SJCRH30 (cell line): Measurements from ENCODE around the gene FPR1. TPM values are rescaled to one million over a fixed set of nuclear protein-coding genes. Genes with fewer than 3 reads are reported as not detected.

Source experiments
- DNase-seq, 2 experiments: peaks; one replicate each; pipeline ENCODE4 v3.0.0-alpha.2; 2015 to 2020
- H3K27ac ChIP-seq: fragments of 250-450 bp; sonication (Bioruptor Pico); 2 replicates; pipeline ENCODE4 v1.5.1; 2020; ENCODE audit warnings: mild to moderate bottlenecking, moderate library complexity
- H3K27me3 ChIP-seq: fragments of 250-450 bp; sonication (Bioruptor Pico); 2 replicates; pipeline ENCODE4 v1.5.1; 2020; ENCODE audit warnings: mild to moderate bottlenecking, moderate library complexity
- H3K36me3 ChIP-seq: fragments of 250-450 bp; sonication (Bioruptor Pico); 2 replicates; pipeline ENCODE4 v1.5.1; 2020; ENCODE audit warnings: mild to moderate bottlenecking, moderate library complexity
- H3K4me1 ChIP-seq: fragments of 250-450 bp; sonication (Bioruptor Pico); 2 replicates; pipeline ENCODE4 v1.5.1; 2020; ENCODE audit warnings: mild to moderate bottlenecking, moderate library complexity
- H3K4me3 ChIP-seq: fragments of 250-450 bp; sonication (Bioruptor Pico); 2 replicates; pipeline ENCODE4 v1.5.1; 2020; ENCODE audit warnings: mild to moderate bottlenecking, moderate library complexity
- H3K9me3 ChIP-seq: fragments of 250-450 bp; sonication (Bioruptor Pico); replicated peaks from 2 replicates; pipeline ENCODE4 v1.5.1; 2020; ENCODE audit warnings: mild to moderate bottlenecking, moderate library complexity
- total RNA-seq: library from RNA; depleted of rRNA; stranded (reverse); fragments of >200 nt; shearing (Covaris generic); gene quantifications from 2 replicates; pipeline ENCODE4 v1.2.3, GENCODE V29; 2014; rRNA removed

Gene FPR1, protein sequence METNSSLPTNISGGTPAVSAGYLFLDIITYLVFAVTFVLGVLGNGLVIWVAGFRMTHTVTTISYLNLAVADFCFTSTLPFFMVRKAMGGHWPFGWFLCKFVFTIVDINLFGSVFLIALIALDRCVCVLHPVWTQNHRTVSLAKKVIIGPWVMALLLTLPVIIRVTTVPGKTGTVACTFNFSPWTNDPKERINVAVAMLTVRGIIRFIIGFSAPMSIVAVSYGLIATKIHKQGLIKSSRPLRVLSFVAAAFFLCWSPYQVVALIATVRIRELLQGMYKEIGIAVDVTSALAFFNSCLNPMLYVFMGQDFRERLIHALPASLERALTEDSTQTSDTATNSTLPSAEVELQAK
- not detected in 2 replicates for total RNA-seq

DNA sequence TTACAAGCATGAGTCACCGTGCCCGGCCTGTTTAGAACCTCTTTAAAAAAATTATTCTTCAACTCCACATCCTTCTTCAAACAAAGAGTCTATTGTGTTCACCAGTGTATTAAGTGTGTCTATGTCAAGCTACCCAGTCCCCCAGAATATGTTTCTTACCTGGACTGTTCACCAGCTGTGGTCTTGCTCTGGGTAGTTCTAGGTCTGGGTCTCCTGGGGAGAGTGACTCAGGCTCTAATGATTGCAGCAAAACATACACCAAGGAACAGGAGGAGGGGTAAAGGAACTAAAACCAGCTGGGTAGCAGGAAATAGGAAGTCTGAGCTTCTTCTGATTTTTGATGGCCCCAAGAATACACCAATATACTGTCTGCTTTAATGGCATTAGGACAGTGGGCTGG is at the start of gene FPR1:
FPR1 (minus strand) TSS at position 224 of the 400 bp plus-strand sequence. CDS start 4,884 bp downstream, outside the sequence.
- Histone ChIP-seq H3K36me3 (no peaks in the 10 kb centered on the region), H3K4me1 (no peaks in the 10 kb centered on the region), H3K27ac (no peak within 1 kb of the TSS), H3K4me3 (no peak within 1 kb of the TSS), H3K9me3 (no peaks in the 10 kb centered on the region), H3K27me3 (no peaks in the 10 kb centered on the region)
- peak in 1 of 2 experiments; percentile 3 for DNase-seq

DNA sequence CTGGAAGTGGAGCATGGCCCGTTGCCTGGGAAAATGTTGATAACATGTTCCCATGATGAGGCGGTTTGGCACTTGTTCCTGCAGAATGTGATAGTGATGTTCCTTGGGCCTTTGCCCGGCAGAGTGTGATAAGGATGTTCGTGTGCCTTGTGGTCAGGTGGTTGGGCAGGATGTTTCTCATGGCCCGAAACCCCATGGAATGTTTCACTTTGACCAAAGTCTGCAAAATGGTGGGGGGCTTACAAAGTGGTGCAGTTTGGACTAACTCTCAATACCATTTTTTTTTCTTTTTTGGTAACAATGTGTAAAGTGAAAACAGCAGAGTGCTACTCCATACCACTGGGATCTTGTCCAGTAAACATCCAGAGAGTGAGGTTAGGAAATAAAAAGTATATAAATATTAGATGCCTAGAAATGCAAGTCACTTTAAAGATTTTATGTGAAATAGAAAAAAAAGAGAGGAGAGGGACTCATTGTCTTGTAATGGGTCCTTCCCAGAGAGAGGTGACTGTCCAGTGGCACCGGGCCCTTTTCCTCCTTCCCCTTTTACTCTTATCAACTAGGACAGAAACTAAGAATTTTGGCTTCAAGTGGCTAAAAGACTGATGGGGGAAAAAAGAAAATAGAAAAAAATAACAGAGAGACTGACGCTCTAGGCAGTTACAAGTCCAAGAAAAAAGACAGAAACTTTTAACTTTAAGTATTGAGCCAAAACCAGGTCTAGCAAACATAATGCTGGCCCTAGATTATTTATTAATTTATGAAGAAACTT is 49.0 kb upstream of the FPR1 start:
- Histone ChIP-seq H3K36me3 (no peaks in the 10 kb centered on the region), H3K27ac (no peak overlapping the region), H3K9me3 (no peaks in the 10 kb centered on the region), H3K4me3 (no peak overlapping the region), H3K27me3 (no peaks in the 10 kb centered on the region), H3K4me1 (no peaks in the 10 kb centered on the region)
- DNase-seq = no peak

DNA sequence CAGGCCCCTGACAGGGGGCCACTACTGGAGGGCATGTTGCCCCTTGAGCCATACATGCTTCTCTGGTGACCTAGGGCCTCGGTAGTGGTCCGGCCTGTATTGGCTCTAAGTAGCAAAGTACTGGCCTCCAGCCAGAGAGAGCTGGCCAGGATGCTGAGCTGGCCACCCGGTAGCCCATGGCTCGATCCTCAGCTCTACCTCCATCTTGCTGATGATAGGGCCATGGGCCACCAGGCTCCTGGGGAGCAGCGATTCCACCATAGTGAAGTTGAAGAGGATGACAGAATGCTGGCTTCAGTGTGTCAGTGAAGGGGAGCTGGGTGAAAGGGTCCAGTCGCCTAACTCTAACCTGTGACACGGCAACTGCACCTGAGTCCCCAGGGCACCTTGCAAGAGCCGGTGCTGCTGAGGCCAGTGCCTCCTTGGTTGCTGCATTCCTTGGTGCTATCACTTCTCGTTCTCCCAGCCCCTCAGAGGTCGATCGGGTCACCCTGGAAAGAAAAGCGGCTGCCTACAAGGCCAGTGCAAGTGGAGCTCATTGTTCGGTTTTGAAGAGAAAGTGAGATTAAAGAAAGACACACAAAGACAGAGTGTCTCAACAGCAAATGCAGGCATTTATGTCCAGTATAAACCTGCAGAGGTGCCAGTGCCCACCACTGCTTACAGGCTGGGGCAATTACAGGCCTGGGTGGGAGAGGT is 48.2 kb upstream of the FPR1 start:
- DNase-seq = no peak
- H3K27ac ChIP-seq = no peak overlapping the region; the same call in 1 of the 2 replicates
- H3K4me3 ChIP-seq = no peak overlapping the region

DNA sequence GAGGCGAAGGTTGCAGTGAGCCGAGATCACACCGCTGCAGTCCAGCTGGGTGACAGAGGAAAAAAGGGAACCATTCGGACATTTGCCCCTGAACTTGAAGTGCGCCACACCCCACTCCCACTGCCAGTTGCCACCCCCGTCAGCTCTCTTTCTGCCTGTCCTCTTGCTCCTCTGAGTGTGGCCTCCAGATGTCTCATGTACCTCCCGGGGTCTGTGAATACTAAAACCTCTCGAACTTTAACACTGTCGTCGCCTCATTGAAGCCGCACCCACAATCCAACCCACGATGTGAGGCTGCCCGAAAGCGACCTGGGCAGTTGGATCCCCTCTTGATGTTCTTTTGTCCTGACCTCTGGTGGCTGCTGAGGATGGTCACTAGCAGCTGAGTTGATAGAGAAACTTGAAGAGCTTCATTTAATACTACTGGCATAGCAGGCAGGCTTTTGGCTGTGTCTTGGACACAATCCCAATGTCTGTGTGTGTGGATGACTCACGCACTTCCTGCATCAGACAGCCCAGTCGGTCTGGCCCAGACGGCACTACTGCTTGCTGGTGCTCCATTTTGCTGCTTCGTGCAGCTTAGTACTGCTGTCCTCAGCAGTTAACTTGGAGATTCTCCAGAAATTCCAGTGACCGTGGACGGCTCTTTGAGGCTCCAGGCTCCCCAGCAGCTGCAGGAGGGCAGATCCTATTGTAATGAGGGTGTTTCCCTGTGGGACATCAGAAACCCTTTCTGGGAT is 47.5 kb upstream of the FPR1 start:
- no peak overlapping the region; the same call in 1 of the 2 replicates for H3K27ac ChIP-seq
- H3K9me3 ChIP-seq = no peaks in the 10 kb centered on the region
- no peaks in the 10 kb centered on the region for H3K4me1 ChIP-seq
- H3K4me3 ChIP-seq = no peak overlapping the region
- no peaks in the 10 kb centered on the region for H3K27me3 ChIP-seq
- DNase-seq = peak; percentile 50 to 66
- H3K36me3 ChIP-seq = no peaks in the 10 kb centered on the region

More for the DNA sequence above, 48.2 kb upstream of the FPR1 start:
- H3K27me3 ChIP-seq = no peaks in the 10 kb centered on the region
- no peaks in the 10 kb centered on the region for H3K9me3 ChIP-seq
- H3K36me3 ChIP-seq = no peaks in the 10 kb centered on the region
- no peaks in the 10 kb centered on the region for H3K4me1 ChIP-seq

DNA sequence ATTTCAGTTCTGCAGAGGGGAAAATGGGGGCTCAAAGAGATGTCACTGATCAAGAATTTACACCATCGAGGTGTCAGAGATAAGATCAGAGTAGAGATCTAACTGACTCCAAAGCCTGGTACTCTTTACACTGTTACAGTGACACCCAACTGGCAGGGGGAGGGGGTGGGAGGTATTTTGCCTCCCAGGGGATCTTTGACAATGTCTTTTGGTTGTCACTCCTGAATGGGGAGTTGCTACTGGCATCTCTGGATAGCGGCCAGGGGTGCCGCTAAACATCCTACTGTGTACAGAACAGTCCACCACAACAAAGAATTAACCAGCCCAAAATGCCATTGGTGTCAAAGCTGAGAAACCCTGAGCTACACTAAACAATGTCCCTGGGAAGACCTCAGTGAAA is 46.4 kb upstream of the FPR1 start:
- no peaks in the 10 kb centered on the region for H3K9me3 ChIP-seq
- no peak for DNase-seq
- no peaks in the 10 kb centered on the region for H3K4me1 ChIP-seq
- H3K36me3 ChIP-seq = no peaks in the 10 kb centered on the region
- H3K27ac ChIP-seq = no peak overlapping the region
- no peaks in the 10 kb centered on the region for H3K27me3 ChIP-seq
- no peak overlapping the region for H3K4me3 ChIP-seq

DNA sequence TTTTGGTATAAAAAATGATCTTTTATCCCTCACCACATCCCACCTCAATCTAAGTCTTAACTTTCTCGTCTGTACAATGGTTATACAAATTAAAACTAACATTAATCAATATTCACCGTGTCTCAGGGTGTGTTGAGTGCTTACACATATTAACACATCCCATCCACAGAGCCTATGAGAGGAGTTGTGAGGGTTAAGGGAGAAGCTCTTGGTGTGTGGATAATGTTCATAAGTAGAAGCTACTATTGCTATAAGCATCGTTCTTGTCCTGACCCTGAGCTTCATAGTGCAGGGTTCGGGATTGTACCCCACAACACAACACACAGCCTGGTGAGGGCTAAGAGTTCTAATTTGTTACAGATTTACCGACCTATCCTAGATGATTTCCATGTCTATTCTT is 45.8 kb upstream of the FPR1 start:
- H3K27ac ChIP-seq = no peak overlapping the region
- H3K4me3 ChIP-seq = no peak overlapping the region
- no peak for DNase-seq
- H3K4me1 ChIP-seq = no peaks in the 10 kb centered on the region
- no peaks in the 10 kb centered on the region for H3K27me3 ChIP-seq
- H3K36me3 ChIP-seq = no peaks in the 10 kb centered on the region
- no peaks in the 10 kb centered on the region for H3K9me3 ChIP-seq

DNA sequence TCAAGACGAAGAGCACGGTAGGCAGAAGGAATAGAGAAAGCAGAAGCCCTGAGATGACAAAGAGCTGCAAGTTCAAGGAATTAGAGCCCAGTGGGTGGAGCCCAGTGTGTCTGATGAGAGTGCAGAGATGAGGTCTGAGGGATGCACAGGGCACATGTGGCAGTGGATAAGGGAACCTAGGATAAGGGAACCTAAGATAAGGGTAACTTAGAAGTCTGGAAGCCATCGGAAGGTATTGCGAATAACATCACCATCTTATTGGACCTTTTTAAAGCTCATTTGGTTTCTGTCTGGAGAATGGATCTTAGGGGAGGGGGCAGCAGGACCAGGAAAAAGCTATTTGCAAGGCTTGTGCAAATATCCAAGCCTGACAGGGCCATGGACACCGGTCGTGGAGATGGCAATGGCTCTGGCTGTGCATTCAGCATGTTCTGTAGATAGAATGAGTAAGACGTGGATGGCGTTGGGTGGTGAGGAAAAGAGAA is 44.6 kb upstream of the FPR1 start:
- H3K36me3 ChIP-seq = no peaks in the 10 kb centered on the region
- no peaks in the 10 kb centered on the region for H3K4me1 ChIP-seq
- no peak for DNase-seq
- H3K27me3 ChIP-seq = no peaks in the 10 kb centered on the region
- no peak overlapping the region for H3K4me3 ChIP-seq
- no peak overlapping the region for H3K27ac ChIP-seq
- no peaks in the 10 kb centered on the region for H3K9me3 ChIP-seq

DNA sequence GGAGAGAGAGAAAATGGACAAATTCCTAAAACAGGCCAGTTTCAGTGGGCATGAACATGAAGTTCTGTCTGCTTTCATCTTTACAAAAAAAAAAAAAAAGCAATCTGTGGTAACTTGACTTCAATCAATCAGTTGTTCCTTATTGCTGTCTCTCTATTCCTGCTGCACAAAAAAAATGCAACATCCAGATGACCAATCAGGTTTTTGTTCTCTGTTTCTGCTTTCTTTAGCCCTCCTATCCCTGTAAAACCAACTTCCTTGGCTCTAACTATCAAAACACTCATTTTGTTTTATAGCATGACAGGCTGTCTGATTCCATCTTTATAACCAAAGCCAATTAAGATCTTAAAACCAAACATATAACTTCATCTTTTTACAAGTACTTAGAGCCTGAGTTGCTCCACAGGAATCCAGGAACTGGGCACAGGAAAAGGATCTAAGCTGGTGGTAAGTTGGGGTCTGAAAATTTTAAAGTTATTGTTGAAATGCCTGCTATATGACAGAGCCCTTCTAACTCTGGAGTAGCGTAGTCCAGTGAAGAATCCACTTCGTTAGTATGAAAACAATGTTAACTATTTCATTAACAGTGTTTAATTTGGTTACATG is 43.3 kb upstream of the FPR1 start, which contains the start of gene FPR3:
FPR3 (plus strand) TSS at position 273 of the 606 bp plus-strand sequence. CDS start 28,592 bp downstream, outside the sequence.
- H3K4me3 ChIP-seq = no peak within 1 kb of the TSS
- no peaks in the 10 kb centered on the region for H3K4me1 ChIP-seq
- no peaks in the 10 kb centered on the region for H3K36me3 ChIP-seq
- no peaks in the 10 kb centered on the region for H3K27me3 ChIP-seq
- H3K9me3 ChIP-seq = no peaks in the 10 kb centered on the region
- H3K27ac ChIP-seq = no peak within 1 kb of the TSS
- DNase-seq = no peak

DNA sequence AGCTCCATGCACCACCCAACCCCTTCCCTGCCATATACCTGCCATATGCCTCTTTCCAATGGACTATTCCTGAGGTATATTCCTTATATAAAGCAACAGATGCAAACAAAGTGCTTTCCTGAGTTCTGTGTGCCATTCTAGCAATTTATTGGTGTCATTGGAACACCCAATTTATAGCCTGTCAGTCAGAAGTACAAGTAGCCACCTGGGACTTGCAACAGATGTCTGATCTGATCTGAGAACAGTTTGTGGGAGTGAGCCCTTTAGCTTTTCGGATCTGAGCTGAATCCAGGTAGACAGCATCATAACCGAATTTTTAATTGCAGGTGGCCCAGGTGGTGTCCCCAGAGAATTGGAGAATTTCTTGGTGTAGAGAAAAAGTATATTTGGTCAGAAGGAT is 42.3 kb upstream of the FPR1 start:
- Histone ChIP-seq H3K27ac (no peak overlapping the region), H3K36me3 (no peaks in the 10 kb centered on the region), H3K9me3 (no peaks in the 10 kb centered on the region), H3K27me3 (no peaks in the 10 kb centered on the region), H3K4me3 (no peak overlapping the region), H3K4me1 (no peaks in the 10 kb centered on the region)
- DNase-seq = no peak

DNA sequence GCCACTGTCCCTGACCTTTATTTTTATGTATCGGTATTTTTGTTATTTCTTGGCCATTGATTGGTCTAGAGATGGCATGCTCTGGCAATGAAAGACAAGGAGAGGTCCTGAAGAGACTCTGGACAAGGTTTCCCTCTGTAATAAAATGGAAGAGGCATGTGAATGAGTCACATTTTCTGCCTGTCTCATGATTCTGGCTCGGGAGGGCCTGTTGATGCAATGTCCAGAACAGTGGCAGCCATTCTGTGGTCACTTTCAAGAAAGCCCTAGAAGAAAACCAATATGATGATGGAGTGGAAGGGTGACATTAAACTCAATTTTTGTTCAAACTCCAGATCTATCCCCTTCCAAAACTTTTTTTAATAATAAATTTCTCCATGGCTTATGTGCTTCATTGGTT is 41.3 kb upstream of the FPR1 start:
- H3K27ac ChIP-seq = no peak overlapping the region
- no peak for DNase-seq
- H3K36me3 ChIP-seq = no peaks in the 10 kb centered on the region
- H3K9me3 ChIP-seq = no peaks in the 10 kb centered on the region
- H3K4me3 ChIP-seq = no peak overlapping the region
- H3K27me3 ChIP-seq = no peaks in the 10 kb centered on the region
- H3K4me1 ChIP-seq = no peaks in the 10 kb centered on the region

DNA sequence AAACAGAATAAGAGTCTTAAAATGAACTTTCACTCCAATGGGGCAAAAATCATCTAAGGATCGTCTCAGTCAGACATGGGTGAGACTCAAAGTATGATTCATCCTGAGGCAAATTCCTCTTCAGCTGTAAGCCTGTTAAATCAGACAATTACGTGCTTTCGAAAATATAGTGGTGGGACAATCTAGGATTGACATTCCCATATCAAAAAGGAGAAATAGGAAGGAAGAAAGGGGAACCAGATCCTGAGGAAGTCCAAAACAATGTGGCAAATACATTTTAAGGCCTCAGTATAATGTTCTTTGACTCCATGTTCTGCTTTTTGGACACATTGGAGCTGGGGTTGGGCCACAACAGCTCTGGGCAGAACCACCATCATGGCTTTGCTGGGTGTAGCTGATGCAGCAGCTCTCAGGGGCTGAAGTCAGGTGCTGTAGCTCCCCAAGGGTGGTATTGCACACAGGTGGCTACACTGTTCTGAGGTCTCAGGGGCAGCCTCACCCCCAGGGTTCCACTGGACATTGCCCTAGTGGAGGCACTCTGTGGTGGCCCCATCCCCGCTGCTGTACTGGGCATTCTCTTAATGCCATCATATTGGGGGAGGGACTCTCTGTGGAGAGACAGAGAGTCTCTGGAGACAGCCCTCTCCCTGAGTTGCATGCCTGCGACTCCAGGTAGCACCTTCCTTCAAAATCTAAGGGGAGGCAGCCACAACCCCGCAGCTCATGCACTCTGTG is 37.5 kb upstream of the FPR1 start:
- Histone ChIP-seq H3K27ac (no peak overlapping the region), H3K27me3 (no peaks in the 10 kb centered on the region), H3K4me3 (no peak overlapping the region), H3K9me3 (no peaks in the 10 kb centered on the region), H3K4me1 (no peaks in the 10 kb centered on the region), H3K36me3 (no peaks in the 10 kb centered on the region)
- no peak for DNase-seq

DNA sequence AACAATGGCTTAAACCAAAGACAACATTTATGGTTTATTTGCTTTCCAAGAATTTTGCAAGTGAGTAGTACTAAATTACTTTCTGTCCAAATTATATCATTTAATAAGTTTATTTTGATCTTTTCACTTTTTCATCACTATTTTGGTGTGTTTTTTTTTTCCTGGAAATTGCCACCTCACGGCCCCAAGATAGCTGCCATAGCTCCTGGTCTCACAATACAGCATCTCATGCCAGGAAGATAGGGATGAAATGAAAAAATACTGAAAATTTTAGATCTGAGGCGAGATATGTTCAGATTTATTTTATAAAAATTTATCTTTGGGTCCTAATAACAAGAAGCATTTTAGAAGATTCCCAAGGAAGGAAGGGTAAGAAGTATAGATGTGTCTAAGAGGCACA is 36.4 kb upstream of the FPR1 start:
- Histone ChIP-seq H3K36me3 (no peaks in the 10 kb centered on the region), H3K27me3 (no peaks in the 10 kb centered on the region), H3K27ac (no peak overlapping the region), H3K9me3 (no peaks in the 10 kb centered on the region), H3K4me3 (no peak overlapping the region), H3K4me1 (no peaks in the 10 kb centered on the region)
- DNase-seq = no peak

DNA sequence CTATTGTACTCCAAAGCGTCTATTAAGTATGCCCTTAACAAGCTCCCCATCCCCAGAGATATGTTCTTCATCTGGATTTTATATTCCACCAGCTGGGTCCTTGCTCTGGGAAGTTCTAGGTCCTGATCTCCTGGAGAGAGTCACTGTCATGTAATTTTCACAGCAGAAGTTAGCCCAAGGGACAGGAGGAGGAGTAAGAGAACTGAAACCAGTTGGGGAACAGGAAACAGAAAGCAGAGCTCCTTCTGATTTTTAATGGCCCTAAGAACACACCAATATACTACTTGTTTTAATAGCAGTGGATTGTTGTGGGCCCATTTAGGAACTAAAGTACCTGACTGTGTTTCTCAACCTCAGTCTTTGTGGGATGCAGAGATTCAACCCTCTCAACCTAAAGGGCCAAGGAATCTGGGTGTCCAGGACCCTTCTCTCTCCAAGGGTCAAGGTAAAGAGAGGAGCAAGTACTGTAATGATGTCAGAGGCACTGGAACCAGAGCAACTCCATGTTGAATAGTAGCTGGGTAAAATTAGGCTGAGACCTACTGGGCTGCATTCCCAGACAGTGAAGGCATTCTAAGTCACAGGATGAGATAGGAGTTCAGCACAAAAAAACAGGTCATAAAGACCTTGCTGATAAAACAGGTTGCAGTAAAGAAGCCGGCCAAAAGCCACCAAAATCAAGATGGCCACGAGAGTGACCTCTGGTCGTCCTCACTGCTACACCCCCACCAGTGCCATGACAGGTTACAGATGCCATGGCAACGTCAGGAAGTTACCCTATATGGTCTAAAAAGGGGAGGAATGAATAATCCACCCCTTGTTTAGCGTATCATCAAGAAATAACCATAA is 35.2 kb upstream of the FPR1 start:
- Histone ChIP-seq H3K9me3 (no peaks in the 10 kb centered on the region), H3K27ac (no peak overlapping the region)
- no peak for DNase-seq

More for the DNA sequence above, 35.2 kb upstream of the FPR1 start:
- no peaks in the 10 kb centered on the region for H3K27me3 ChIP-seq
- no peaks in the 10 kb centered on the region for H3K36me3 ChIP-seq
- H3K4me3 ChIP-seq = no peak overlapping the region
- H3K4me1 ChIP-seq = no peaks in the 10 kb centered on the region
